ENCODE data around the gene BBS9. TPM values are rescaled to one million over a fixed set of nuclear protein-coding genes. Genes with fewer than 3 reads are reported as not detected.
"Not testable (repeated sequence)": the region's sequence is repeated elsewhere in the genome, so short reads cannot be mapped to it uniquely, and the experiment has no call there.

The BBS9 gene
- total RNA-seq, 2 experiments from 2014 or later: 9.2 to 9.5 TPM

GRCh38 chr7:33261585-33261984 is 132.2 kb downstream of the BBS9 start:
- CTCF ChIA-PET: no interaction called here
- H3K9me3 Mint-ChIP-seq: no peaks in the 10 kb centered on the region
- H3K27me3 Mint-ChIP-seq: no peaks in the 10 kb centered on the region
- H3K4me1 Mint-ChIP-seq (ENCODE audit: low read depth): peaks cover 11% of the 10 kb centered on the region
- POLR2A ChIA-PET: no interaction called here
- no peak overlapping the region for H3K27ac Mint-ChIP-seq
- intact Hi-C loops (cut with micrococcal nuclease): no loop called here
- no peak overlapping the region for H3K4me3 Mint-ChIP-seq
- DNase-seq: peak; percentile 14
- H3K36me3 Mint-ChIP-seq: peaks cover 4% of the 10 kb centered on the region

GRCh38 chr7:33262476-33262875 is 133.1 kb downstream of the BBS9 start:
- no peak overlapping the region for H3K4me3 Mint-ChIP-seq
- H3K27ac Mint-ChIP-seq: no peak overlapping the region
- H3K27me3 Mint-ChIP-seq: no peaks in the 10 kb centered on the region
- H3K9me3 Mint-ChIP-seq: no peaks in the 10 kb centered on the region
- intact Hi-C loops (cut with micrococcal nuclease): no loop called here
- CTCF ChIA-PET: no interaction called here
- DNase-seq: no peak
- POLR2A ChIA-PET: no interaction called here
- H3K36me3 Mint-ChIP-seq: peaks cover 6% of the 10 kb centered on the region
- peaks cover 11% of the 10 kb centered on the region for H3K4me1 Mint-ChIP-seq (ENCODE audit: low read depth)

GRCh38 chr7:33271839-33272371 is 142.5 kb downstream of the BBS9 start:
- H3K4me1 Mint-ChIP-seq (ENCODE audit: low read depth); POLR2A ChIA-PET; DNase-seq; H3K27ac Mint-ChIP-seq; H3K27me3 Mint-ChIP-seq; H3K4me3 Mint-ChIP-seq; intact Hi-C loops (cut with micrococcal nuclease); CTCF ChIA-PET: not testable (repeated sequence)
- Mint-ChIP-seq H3K9me3 (peaks cover 29% of the 10 kb centered on the region), H3K36me3 (peaks cover 49% of the 10 kb centered on the region)

GRCh38 chr7:33273356-33273755 is 144.0 kb downstream of the BBS9 start:
- Mint-ChIP-seq H3K4me1 (ENCODE audit: low read depth) (no peaks in the 10 kb centered on the region), H3K27me3 (no peaks in the 10 kb centered on the region), H3K36me3 (peaks cover 55% of the 10 kb centered on the region), H3K27ac (no peak overlapping the region), H3K4me3 (no peak overlapping the region), H3K9me3 (peaks cover 44% of the 10 kb centered on the region)
- CTCF ChIA-PET: interaction anchor here (0.6 kb wide), 1 partner anchor 98 kb away, joined by 3 read pairs; no protein-coding TSS in a partner anchor
- POLR2A ChIA-PET: no interaction called here
- no peak for DNase-seq
- intact Hi-C loops (cut with micrococcal nuclease): no loop called here

- DNase-seq: no peak
- H3K4me1 Mint-ChIP-seq (ENCODE audit: low read depth): no peaks in the 10 kb centered on the region
- H3K9me3 Mint-ChIP-seq: peaks cover 44% of the 10 kb centered on the region
- H3K36me3 Mint-ChIP-seq: peaks cover 48% of the 10 kb centered on the region
- ChIA-PET POLR2A (no interaction called here), CTCF (no interaction called here)
- H3K4me3 Mint-ChIP-seq: no peak overlapping the region
- H3K27ac Mint-ChIP-seq: no peak overlapping the region
- intact Hi-C loops (cut with micrococcal nuclease): no loop called here
- no peaks in the 10 kb centered on the region for H3K27me3 Mint-ChIP-seq
Measured at GRCh38 chr7:33276325-33276724, 147.0 kb downstream of the BBS9 start.

- H3K4me1 Mint-ChIP-seq (ENCODE audit: low read depth): no peaks in the 10 kb centered on the region
- ChIA-PET POLR2A (no interaction called here), CTCF (no interaction called here)
- no peak overlapping the region for H3K27ac Mint-ChIP-seq
- intact Hi-C loops (cut with micrococcal nuclease): no loop called here
- H3K9me3 Mint-ChIP-seq: peaks cover 40% of the 10 kb centered on the region
- no peak overlapping the region for H3K4me3 Mint-ChIP-seq
- no peaks in the 10 kb centered on the region for H3K27me3 Mint-ChIP-seq
- peaks cover 44% of the 10 kb centered on the region for H3K36me3 Mint-ChIP-seq
- DNase-seq: no peak
Measured at GRCh38 chr7:33276729-33277128, 147.4 kb downstream of the BBS9 start.

GRCh38 chr7:33278095-33278494 is 148.7 kb downstream of the BBS9 start:
- Mint-ChIP-seq H3K9me3 (peaks cover 38% of the 10 kb centered on the region), H3K4me1 (ENCODE audit: low read depth) (no peaks in the 10 kb centered on the region), H3K27ac (no peak overlapping the region), H3K4me3 (no peak overlapping the region), H3K27me3 (no peaks in the 10 kb centered on the region), H3K36me3 (peaks cover 45% of the 10 kb centered on the region)
- no peak for DNase-seq
- CTCF ChIA-PET: no interaction called here
- intact Hi-C loops (cut with micrococcal nuclease): no loop called here
- POLR2A ChIA-PET: no interaction called here

GRCh38 chr7:33286501-33286900 is 157.1 kb downstream of the BBS9 start:
- Mint-ChIP-seq H3K27me3 (no peaks in the 10 kb centered on the region), H3K9me3 (peaks cover 28% of the 10 kb centered on the region), H3K4me3 (no peak overlapping the region), H3K27ac (no peak overlapping the region), H3K4me1 (ENCODE audit: low read depth) (no peaks in the 10 kb centered on the region), H3K36me3 (peaks cover 30% of the 10 kb centered on the region)
- POLR2A ChIA-PET: no interaction called here
- intact Hi-C loops (cut with micrococcal nuclease): no loop called here
- no peak for DNase-seq
- CTCF ChIA-PET: no interaction called here

- no peak for DNase-seq
- intact Hi-C loops (cut with micrococcal nuclease): no loop called here
- Mint-ChIP-seq H3K4me3 (no peak overlapping the region), H3K36me3 (peaks cover 28% of the 10 kb centered on the region), H3K4me1 (ENCODE audit: low read depth) (no peaks in the 10 kb centered on the region), H3K27me3 (no peaks in the 10 kb centered on the region), H3K9me3 (peaks cover 28% of the 10 kb centered on the region), H3K27ac (no peak overlapping the region)
- POLR2A ChIA-PET: no interaction called here
- CTCF ChIA-PET: no interaction called here
Measured at GRCh38 chr7:33287738-33288137, 158.4 kb downstream of the BBS9 start.

GRCh38 chr7:33298848-33299247 is 169.5 kb downstream of the BBS9 start:
- H3K36me3 Mint-ChIP-seq: peaks cover 32% of the 10 kb centered on the region
- DNase-seq: no peak
- no peak overlapping the region for H3K27ac Mint-ChIP-seq
- no peak overlapping the region for H3K4me3 Mint-ChIP-seq
- peaks cover 40% of the 10 kb centered on the region for H3K9me3 Mint-ChIP-seq
- intact Hi-C loops (cut with micrococcal nuclease): no loop called here
- no peaks in the 10 kb centered on the region for H3K27me3 Mint-ChIP-seq
- ChIA-PET POLR2A (no interaction called here), CTCF (no interaction called here)
- no peaks in the 10 kb centered on the region for H3K4me1 Mint-ChIP-seq (ENCODE audit: low read depth)

- Mint-ChIP-seq H3K4me3 (no peak overlapping the region), H3K36me3 (peaks cover 36% of the 10 kb centered on the region), H3K27ac (no peak overlapping the region), H3K27me3 (no peaks in the 10 kb centered on the region), H3K9me3 (peaks cover 41% of the 10 kb centered on the region), H3K4me1 (ENCODE audit: low read depth) (no peaks in the 10 kb centered on the region)
- ChIA-PET CTCF (no interaction called here), POLR2A (no interaction called here)
- no peak for DNase-seq
- intact Hi-C loops (cut with micrococcal nuclease): no loop called here
Measured at GRCh38 chr7:33299425-33299824, 170.1 kb downstream of the BBS9 start.

- no peak overlapping the region for H3K4me3 Mint-ChIP-seq
- peaks cover 40% of the 10 kb centered on the region for H3K36me3 Mint-ChIP-seq
- DNase-seq: no peak
- POLR2A ChIA-PET: no interaction called here
- CTCF ChIA-PET: no interaction called here
- H3K9me3 Mint-ChIP-seq: peaks cover 42% of the 10 kb centered on the region
- no peak overlapping the region for H3K27ac Mint-ChIP-seq
- no peaks in the 10 kb centered on the region for H3K27me3 Mint-ChIP-seq
- intact Hi-C loops (cut with micrococcal nuclease): no loop called here
- no peaks in the 10 kb centered on the region for H3K4me1 Mint-ChIP-seq (ENCODE audit: low read depth)
Measured at GRCh38 chr7:33300131-33300530, 170.8 kb downstream of the BBS9 start.

- Mint-ChIP-seq H3K36me3 (peaks cover 41% of the 10 kb centered on the region), H3K4me1 (ENCODE audit: low read depth) (no peaks in the 10 kb centered on the region), H3K27me3 (no peaks in the 10 kb centered on the region), H3K9me3 (peaks cover 44% of the 10 kb centered on the region), H3K27ac (no peak overlapping the region), H3K4me3 (no peak overlapping the region)
- CTCF ChIA-PET: no interaction called here
- POLR2A ChIA-PET: no interaction called here
- intact Hi-C loops (cut with micrococcal nuclease): no loop called here
- no peak for DNase-seq
Measured at GRCh38 chr7:33300742-33301141, 171.4 kb downstream of the BBS9 start.

Data from activated CD4-positive, alpha-beta memory T cell treated with anti-CD3 and anti-CD28 coated beads for 36 hours (primary cell).